Astrocyte of the cerebellum (primary cell): ENCODE measurements around the gene NCBP1.
"Not testable (repeated sequence)": the region's sequence is repeated elsewhere in the genome, so short reads cannot be mapped to it uniquely, and the experiment has no call there.

Experiments used
- DNase-seq: peaks from one replicate; pipeline ENCODE4 v3.0.0-alpha.2; 2011; ENCODE audit warnings: low read depth
- H3K4me3 ChIP-seq: 2 replicates; pipeline ENCODE4 v1.5.1; 2011; ENCODE audit warnings: mild to moderate bottlenecking, low read depth, low read length, moderate library complexity
- in situ Hi-C: cut with HindIII; loops from 2 replicates; pipeline ENCODE4 v1.10.0; 2017; ENCODE audit warnings: low sequenced_read_pairs
- TF ChIP-seq, protein P1 (sequence below): IDR thresholded peaks from 2 replicates; pipeline ENCODE4 v1.5.1; 2012; ENCODE audit warnings: low read length, low read depth, moderate library complexity, mild to moderate bottlenecking; ENCODE audit errors: missing control alignments

NCBP1 gene, protein sequence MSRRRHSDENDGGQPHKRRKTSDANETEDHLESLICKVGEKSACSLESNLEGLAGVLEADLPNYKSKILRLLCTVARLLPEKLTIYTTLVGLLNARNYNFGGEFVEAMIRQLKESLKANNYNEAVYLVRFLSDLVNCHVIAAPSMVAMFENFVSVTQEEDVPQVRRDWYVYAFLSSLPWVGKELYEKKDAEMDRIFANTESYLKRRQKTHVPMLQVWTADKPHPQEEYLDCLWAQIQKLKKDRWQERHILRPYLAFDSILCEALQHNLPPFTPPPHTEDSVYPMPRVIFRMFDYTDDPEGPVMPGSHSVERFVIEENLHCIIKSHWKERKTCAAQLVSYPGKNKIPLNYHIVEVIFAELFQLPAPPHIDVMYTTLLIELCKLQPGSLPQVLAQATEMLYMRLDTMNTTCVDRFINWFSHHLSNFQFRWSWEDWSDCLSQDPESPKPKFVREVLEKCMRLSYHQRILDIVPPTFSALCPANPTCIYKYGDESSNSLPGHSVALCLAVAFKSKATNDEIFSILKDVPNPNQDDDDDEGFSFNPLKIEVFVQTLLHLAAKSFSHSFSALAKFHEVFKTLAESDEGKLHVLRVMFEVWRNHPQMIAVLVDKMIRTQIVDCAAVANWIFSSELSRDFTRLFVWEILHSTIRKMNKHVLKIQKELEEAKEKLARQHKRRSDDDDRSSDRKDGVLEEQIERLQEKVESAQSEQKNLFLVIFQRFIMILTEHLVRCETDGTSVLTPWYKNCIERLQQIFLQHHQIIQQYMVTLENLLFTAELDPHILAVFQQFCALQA

DNA sequence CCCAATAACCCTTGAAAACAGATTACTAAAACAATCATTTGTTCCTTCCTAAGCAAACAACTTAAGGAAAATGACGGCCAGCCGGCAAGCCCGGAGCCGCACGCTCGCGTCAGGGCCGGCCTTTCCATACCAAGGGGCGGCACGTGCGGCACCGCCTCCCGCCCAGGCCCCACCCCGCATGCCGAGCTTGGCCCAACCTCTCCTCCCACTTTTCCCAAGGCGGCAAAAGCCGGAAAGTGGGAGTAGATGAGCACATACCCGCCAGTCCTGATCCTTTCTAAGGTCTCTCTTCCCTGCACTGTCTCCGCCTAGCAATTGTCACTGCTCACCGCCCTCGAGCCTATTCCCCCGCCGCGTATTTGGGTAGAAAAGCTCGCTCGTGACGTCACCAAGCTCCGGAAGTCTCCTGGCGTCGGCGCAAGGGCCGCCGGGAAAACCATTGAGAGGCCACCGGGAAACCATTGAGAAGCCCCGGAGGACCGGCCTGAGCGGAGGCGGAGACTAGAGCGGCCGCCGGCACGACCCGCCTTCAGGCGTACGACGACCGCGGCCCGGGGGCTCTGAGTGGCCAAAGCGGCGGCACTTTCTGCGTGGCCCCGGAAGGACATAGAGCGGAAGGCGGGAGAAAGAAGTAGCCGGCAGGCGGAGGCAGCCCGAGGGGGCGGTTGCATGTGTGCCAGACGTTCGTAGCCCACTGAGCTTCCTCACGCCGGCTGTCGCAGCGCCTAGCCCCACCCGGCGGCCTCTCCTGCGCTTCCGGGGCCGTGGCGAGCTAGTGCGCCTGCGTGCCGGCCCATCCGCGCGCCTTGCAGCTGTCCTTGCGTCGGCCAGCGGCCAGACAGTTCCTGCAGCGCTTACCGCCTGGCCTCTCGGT, at the start of gene NCBP1, which contains the start of gene TSTD2:
Gene NCBP1, plus strand, starts transcription at position 837 of the 874 bp plus-strand sequence. CDS start 61 bp downstream, outside the sequence.
Gene TSTD2, minus strand, starts transcription at position 384 of the 874 bp plus-strand sequence. CDS start 5,806 bp downstream, outside the sequence.
- H3K4me3 ChIP-seq = peak within 1 kb of the TSS; percentile 92
- in situ Hi-C loops = no loop called here
- TF ChIP-seq, protein P1, sequence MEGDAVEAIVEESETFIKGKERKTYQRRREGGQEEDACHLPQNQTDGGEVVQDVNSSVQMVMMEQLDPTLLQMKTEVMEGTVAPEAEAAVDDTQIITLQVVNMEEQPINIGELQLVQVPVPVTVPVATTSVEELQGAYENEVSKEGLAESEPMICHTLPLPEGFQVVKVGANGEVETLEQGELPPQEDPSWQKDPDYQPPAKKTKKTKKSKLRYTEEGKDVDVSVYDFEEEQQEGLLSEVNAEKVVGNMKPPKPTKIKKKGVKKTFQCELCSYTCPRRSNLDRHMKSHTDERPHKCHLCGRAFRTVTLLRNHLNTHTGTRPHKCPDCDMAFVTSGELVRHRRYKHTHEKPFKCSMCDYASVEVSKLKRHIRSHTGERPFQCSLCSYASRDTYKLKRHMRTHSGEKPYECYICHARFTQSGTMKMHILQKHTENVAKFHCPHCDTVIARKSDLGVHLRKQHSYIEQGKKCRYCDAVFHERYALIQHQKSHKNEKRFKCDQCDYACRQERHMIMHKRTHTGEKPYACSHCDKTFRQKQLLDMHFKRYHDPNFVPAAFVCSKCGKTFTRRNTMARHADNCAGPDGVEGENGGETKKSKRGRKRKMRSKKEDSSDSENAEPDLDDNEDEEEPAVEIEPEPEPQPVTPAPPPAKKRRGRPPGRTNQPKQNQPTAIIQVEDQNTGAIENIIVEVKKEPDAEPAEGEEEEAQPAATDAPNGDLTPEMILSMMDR = no peak
- DNase-seq = peak; percentile 95

DNA sequence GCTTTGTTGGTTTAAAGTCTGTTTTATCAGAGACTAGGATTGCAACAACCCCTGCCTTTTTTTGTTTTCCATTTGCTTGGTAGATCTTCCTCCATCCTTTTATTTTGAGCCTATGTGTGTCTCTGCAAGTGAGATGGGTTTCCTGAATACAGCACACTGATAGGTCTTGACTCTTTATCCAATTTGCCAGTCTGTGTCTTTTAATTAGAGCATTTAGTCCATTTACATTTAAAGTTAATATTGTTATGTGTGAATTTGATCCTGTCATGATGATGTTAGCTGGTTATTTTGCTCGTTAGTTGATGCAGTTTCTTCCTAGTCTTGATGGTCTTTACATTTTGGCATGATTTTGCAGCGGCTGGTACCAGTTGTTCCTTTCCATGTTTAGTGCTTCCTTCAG, 48.8 kb upstream of the NCBP1 start:
- H3K4me3 ChIP-seq, in situ Hi-C loops, DNase-seq: not testable (repeated sequence)

DNA sequence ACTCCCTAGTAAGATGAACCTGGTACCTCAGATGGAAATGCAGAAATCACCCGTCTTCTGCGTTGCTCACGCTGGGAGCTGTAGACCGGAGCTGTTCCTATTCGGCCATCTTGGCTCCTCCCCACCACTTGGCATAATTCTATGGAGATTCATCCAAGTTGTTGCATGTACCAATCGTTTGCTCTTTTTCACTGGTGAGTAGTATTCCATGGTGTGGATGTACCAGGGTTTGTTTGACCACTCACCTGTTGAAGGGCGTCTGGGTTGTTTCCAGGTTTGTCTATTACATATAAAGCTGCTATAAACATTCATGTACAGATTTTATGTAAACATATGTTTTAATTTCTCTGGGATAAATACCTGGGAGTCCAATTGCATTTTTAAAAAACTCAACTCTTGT, 46.7 kb upstream of the NCBP1 start:
- in situ Hi-C loops, H3K4me3 ChIP-seq, DNase-seq: not testable (repeated sequence)

DNA sequence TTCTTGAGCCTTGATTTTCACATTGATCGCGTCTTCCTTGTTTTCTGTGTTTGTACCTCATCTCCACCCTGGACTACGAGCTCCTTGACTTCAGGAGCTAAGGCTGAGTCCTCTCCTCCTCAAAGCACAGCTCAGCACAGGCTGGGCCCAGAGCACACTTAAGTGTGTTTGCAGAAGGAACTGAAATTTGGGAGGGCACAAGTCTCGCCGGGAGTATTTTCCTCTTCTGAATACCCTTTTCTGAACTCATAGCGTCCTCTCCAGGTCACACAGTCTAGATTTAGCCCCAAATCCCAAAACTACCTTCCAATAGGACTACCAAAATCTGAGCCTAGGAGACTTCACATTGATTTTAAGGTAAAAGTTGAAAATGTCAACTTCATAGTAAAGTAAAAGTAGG, 42.1 kb upstream of the NCBP1 start:
- no peak for DNase-seq
- in situ Hi-C loops = no loop called here
- H3K4me3 ChIP-seq = no peak overlapping the region
- TF ChIP-seq, protein P1 = no peak

DNA sequence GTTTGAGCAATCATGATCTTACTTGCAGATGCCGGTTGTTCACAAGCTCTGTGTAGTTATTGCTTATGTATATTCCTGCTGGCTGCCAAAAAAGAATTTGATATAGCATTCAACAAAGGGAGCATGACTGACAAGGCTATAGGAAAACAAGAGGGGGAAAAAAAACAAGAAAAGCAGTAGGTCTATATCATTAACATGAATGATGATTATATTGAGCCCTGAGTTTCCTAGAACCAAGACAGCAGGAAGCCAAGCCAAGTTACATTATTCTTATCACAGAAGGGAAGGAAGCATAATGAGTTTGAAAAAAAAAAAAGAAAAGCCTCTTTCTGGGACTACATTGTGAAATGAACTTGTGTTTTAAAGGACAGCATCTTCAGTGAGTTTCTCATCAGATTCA, 41.5 kb upstream of the NCBP1 start:
- no peak overlapping the region for H3K4me3 ChIP-seq
- TF ChIP-seq, protein P1 = no peak
- in situ Hi-C loops = no loop called here
- no peak for DNase-seq

DNA sequence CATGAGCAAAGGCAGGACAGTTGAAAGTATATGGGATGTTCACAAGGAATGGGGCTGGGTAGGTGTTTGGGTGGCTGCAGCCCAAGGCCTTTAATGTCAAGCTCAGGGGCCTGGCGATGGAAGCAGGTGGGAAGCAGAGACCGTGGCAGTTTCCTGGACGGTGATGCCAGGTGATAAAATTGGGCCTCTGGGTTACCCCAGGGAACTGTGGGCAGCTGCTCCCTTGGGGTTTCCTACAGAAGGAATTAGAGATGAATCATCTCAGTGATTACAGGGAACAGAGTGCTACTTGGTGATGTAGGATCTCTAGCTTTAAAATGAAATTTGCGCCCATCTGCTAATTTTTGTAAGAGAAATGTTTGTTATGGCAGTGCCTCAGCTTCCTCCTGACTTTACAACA, 39.7 kb upstream of the NCBP1 start:
- in situ Hi-C loops = no loop called here
- H3K4me3 ChIP-seq = no peak overlapping the region
- DNase-seq = no peak
- TF ChIP-seq, protein P1 = no peak

DNA sequence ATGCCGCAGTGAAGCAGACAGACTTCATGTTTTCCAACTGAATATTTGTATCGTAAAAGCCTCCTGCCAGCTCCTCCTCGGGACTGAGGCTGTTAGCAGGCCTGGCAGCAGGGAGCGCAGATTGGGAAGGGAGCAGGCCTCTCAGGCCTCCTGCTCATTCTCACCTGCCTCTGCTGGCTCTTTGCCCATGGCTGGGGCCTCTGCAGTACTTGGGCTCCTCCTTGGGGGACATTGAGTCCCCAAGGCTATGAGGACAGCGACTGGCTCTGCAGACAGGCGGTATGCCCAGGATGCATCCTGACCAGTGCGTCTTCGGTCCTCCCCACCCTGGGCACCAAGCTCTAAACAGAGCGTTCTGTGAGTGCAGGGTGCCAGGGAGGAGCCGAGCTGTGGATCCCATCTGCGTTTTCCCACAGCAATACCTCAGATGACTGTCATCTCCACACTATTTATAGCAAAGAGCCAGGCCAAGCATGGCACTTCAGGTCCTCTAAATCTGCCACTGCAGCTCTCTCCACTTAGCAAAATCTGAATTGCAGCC, 39.2 kb upstream of the NCBP1 start:
- in situ Hi-C loops = no loop called here
- TF ChIP-seq, protein P1 = no peak
- DNase-seq = no peak
- no peak overlapping the region for H3K4me3 ChIP-seq
